Ishikawa (cell line): ENCODE results near the gene IL2RA.

Experiments used
- CEBPB ChIP-seq: IDR thresholded peaks from 2 replicates; pipeline ENCODE4 v1.6.1; 2012
- EGR1 ChIP-seq: IDR thresholded peaks from 2 replicates; pipeline ENCODE4 v1.6.1; 2012
- FOXM1 ChIP-seq: IDR thresholded peaks from 2 replicates; pipeline ENCODE4 v1.6.1; 2012; ENCODE audit warnings: low read depth, borderline replicate concordance
- REST ChIP-seq: IDR thresholded peaks from 2 replicates; pipeline ENCODE4 v1.6.1; 2012; ENCODE audit warnings: low read depth, mild to moderate bottlenecking

- TF ChIP-seq CEBPB (no peak), REST (no peak), EGR1 (no peak), FOXM1 (no peak)
Observed at GRCh38 chr10:6072215-6072934, 10.2 kb upstream of the IL2RA start.
